ENCODE measurements around the gene REX1BD.

DNA sequence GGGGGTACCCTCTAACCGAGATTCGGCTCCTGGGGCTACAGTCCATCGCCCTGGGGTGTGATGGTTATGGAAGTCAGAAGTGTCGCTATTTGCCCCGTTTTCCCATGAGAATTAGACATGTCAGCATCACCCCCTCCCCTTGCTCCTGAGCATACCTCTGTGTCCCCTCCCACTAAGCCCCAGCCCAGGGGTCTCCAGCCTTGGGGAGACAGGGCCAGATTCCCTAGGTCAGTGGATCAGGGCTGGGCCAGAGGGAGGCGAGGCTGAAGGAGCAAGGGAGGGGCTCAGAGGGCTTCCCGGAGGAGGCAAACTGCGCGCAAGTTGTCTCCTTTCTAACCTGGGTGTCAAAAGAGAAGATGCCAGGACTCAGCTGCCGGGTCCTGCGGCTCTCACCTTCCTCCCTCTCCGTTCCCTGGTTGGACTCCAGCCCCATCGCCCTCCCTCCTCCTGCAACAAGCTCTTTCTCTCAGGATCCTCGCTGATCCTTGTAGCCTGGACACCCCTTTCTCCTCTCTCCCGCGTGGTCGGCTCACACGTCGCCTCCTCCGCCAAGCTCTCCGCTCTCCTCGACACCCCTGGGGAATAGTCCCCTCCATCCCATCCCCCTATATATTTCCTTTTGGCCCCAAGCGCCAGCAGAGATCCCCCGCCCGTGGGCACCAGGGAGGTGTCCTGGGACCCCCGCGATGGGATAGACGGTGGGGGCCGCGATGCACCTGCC lies 23.6 kb downstream of the REX1BD start:
- TF ChIP-seq, protein P1, sequence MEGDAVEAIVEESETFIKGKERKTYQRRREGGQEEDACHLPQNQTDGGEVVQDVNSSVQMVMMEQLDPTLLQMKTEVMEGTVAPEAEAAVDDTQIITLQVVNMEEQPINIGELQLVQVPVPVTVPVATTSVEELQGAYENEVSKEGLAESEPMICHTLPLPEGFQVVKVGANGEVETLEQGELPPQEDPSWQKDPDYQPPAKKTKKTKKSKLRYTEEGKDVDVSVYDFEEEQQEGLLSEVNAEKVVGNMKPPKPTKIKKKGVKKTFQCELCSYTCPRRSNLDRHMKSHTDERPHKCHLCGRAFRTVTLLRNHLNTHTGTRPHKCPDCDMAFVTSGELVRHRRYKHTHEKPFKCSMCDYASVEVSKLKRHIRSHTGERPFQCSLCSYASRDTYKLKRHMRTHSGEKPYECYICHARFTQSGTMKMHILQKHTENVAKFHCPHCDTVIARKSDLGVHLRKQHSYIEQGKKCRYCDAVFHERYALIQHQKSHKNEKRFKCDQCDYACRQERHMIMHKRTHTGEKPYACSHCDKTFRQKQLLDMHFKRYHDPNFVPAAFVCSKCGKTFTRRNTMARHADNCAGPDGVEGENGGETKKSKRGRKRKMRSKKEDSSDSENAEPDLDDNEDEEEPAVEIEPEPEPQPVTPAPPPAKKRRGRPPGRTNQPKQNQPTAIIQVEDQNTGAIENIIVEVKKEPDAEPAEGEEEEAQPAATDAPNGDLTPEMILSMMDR (IDR thresholded peaks at IDR 0.05; ENCODE audit: low read depth, low read length, poor library complexity, severe bottlenecking) = no peak
- no peak; the same call in none of the 2 replicates for TF ChIP-seq EZH2phosphoT487 (IDR thresholded peaks at IDR 0.05; ENCODE audit: borderline replicate concordance, low read length)
